Activated naive CD4-positive, alpha-beta T cell treated with anti-CD3 and anti-CD28 coated beads, Interleukin-2, amount 50 U/mL, for 24 hours (primary cell): Measurements from ENCODE around the gene NOX5.

Experiments
- H3K27ac Mint-ChIP-seq: one replicate; pipeline ENCODE4 v1.8.0; 2021; ENCODE audit warnings: mild to moderate bottlenecking, mixed read lengths
- H3K27me3 Mint-ChIP-seq: one replicate; pipeline ENCODE4 v1.8.0; 2021; ENCODE audit warnings: mixed read lengths
- H3K36me3 Mint-ChIP-seq: one replicate; pipeline ENCODE4 v1.8.0; 2021; ENCODE audit warnings: mixed read lengths
- H3K4me1 Mint-ChIP-seq: one replicate; pipeline ENCODE4 v1.8.0; 2021; ENCODE audit warnings: mixed read lengths
- H3K4me3 Mint-ChIP-seq: one replicate; pipeline ENCODE4 v1.8.0; 2021; ENCODE audit warnings: mild to moderate bottlenecking, mixed read lengths
- H3K9me3 Mint-ChIP-seq: one replicate; pipeline ENCODE4 v1.8.0; 2021; ENCODE audit warnings: mixed read lengths

Gene NOX5

GRCh38 chr15:69087366-69087976 lies 73.0 kb downstream of the NOX5 start:
- H3K9me3 Mint-ChIP-seq = no peaks in the 10 kb centered on the region
- no peak overlapping the region for H3K27ac Mint-ChIP-seq
- no peaks in the 10 kb centered on the region for H3K36me3 Mint-ChIP-seq
- H3K4me1 Mint-ChIP-seq = no peaks in the 10 kb centered on the region
- no peak overlapping the region for H3K4me3 Mint-ChIP-seq
- peaks cover 11% of the 10 kb centered on the region for H3K27me3 Mint-ChIP-seq

- H3K27ac Mint-ChIP-seq = no peak overlapping the region
- no peaks in the 10 kb centered on the region for H3K4me1 Mint-ChIP-seq
- peaks cover 11% of the 10 kb centered on the region for H3K27me3 Mint-ChIP-seq
- no peaks in the 10 kb centered on the region for H3K9me3 Mint-ChIP-seq
- H3K4me3 Mint-ChIP-seq = no peak overlapping the region
- H3K36me3 Mint-ChIP-seq = no peaks in the 10 kb centered on the region
These were observed 73.9 kb downstream of the NOX5 start for GRCh38 chr15:69088300-69088965.

- no peak overlapping the region for H3K4me3 Mint-ChIP-seq
- no peaks in the 10 kb centered on the region for H3K9me3 Mint-ChIP-seq
- peaks cover 11% of the 10 kb centered on the region for H3K27me3 Mint-ChIP-seq
- H3K27ac Mint-ChIP-seq = no peak overlapping the region
- no peaks in the 10 kb centered on the region for H3K36me3 Mint-ChIP-seq
- no peaks in the 10 kb centered on the region for H3K4me1 Mint-ChIP-seq
These were observed 74.8 kb downstream of the NOX5 start for GRCh38 chr15:69089258-69089657.

GRCh38 chr15:69090197-69090948 lies 75.9 kb downstream of the NOX5 start:
- Mint-ChIP-seq H3K27me3 (peaks cover 10% of the 10 kb centered on the region), H3K36me3 (no peaks in the 10 kb centered on the region), H3K9me3 (no peaks in the 10 kb centered on the region), H3K4me1 (no peaks in the 10 kb centered on the region), H3K4me3 (no peak overlapping the region), H3K27ac (no peak overlapping the region)

GRCh38 chr15:69091654-69092053 lies 77.2 kb downstream of the NOX5 start:
- no peaks in the 10 kb centered on the region for H3K4me1 Mint-ChIP-seq
- no peaks in the 10 kb centered on the region for H3K9me3 Mint-ChIP-seq
- H3K36me3 Mint-ChIP-seq = no peaks in the 10 kb centered on the region
- H3K27ac Mint-ChIP-seq = peak overlapping the region; percentile 19
- no peak overlapping the region for H3K4me3 Mint-ChIP-seq
- H3K27me3 Mint-ChIP-seq = peaks cover 10% of the 10 kb centered on the region

- H3K27me3 Mint-ChIP-seq = peaks cover 10% of the 10 kb centered on the region
- H3K4me3 Mint-ChIP-seq = no peak overlapping the region
- H3K4me1 Mint-ChIP-seq = no peaks in the 10 kb centered on the region
- H3K9me3 Mint-ChIP-seq = no peaks in the 10 kb centered on the region
- no peaks in the 10 kb centered on the region for H3K36me3 Mint-ChIP-seq
- H3K27ac Mint-ChIP-seq = no peak overlapping the region
These were observed 77.7 kb downstream of the NOX5 start for GRCh38 chr15:69092159-69092558.

GRCh38 chr15:69093127-69093526 lies 78.6 kb downstream of the NOX5 start:
- H3K9me3 Mint-ChIP-seq = no peaks in the 10 kb centered on the region
- no peak overlapping the region for H3K4me3 Mint-ChIP-seq
- no peak overlapping the region for H3K27ac Mint-ChIP-seq
- peaks cover 4% of the 10 kb centered on the region for H3K27me3 Mint-ChIP-seq
- H3K36me3 Mint-ChIP-seq = no peaks in the 10 kb centered on the region
- H3K4me1 Mint-ChIP-seq = no peaks in the 10 kb centered on the region

- no peaks in the 10 kb centered on the region for H3K4me1 Mint-ChIP-seq
- no peak overlapping the region for H3K4me3 Mint-ChIP-seq
- H3K9me3 Mint-ChIP-seq = no peaks in the 10 kb centered on the region
- no peaks in the 10 kb centered on the region for H3K36me3 Mint-ChIP-seq
- H3K27me3 Mint-ChIP-seq = peaks cover 4% of the 10 kb centered on the region
- no peak overlapping the region for H3K27ac Mint-ChIP-seq
These were observed 79.1 kb downstream of the NOX5 start for GRCh38 chr15:69093614-69094013.

GRCh38 chr15:69094124-69094921 lies 79.8 kb downstream of the NOX5 start:
- Mint-ChIP-seq H3K27ac (no peak overlapping the region), H3K9me3 (no peaks in the 10 kb centered on the region)

GRCh38 chr15:69095274-69095673 lies 80.8 kb downstream of the NOX5 start:
- no peak overlapping the region for H3K27ac Mint-ChIP-seq
- H3K36me3 Mint-ChIP-seq = no peaks in the 10 kb centered on the region
- H3K4me1 Mint-ChIP-seq = no peaks in the 10 kb centered on the region
- no peak overlapping the region for H3K4me3 Mint-ChIP-seq
- no peaks in the 10 kb centered on the region for H3K9me3 Mint-ChIP-seq
- no peaks in the 10 kb centered on the region for H3K27me3 Mint-ChIP-seq

More at GRCh38 chr15:69094124-69094921, 79.8 kb downstream of the NOX5 start:
- H3K27me3 Mint-ChIP-seq = no peaks in the 10 kb centered on the region
- no peaks in the 10 kb centered on the region for H3K36me3 Mint-ChIP-seq
- no peaks in the 10 kb centered on the region for H3K4me1 Mint-ChIP-seq
- no peak overlapping the region for H3K4me3 Mint-ChIP-seq

GRCh38 chr15:69096196-69096595 lies 81.7 kb downstream of the NOX5 start:
- H3K27ac Mint-ChIP-seq = no peak overlapping the region
- no peaks in the 10 kb centered on the region for H3K4me1 Mint-ChIP-seq
- no peak overlapping the region for H3K4me3 Mint-ChIP-seq
- no peaks in the 10 kb centered on the region for H3K27me3 Mint-ChIP-seq
- H3K9me3 Mint-ChIP-seq = no peaks in the 10 kb centered on the region
- H3K36me3 Mint-ChIP-seq = no peaks in the 10 kb centered on the region

- Mint-ChIP-seq H3K36me3 (no peaks in the 10 kb centered on the region), H3K4me1 (no peaks in the 10 kb centered on the region), H3K27ac (peak overlapping the region; percentile 83), H3K4me3 (no peak overlapping the region), H3K27me3 (no peaks in the 10 kb centered on the region), H3K9me3 (no peaks in the 10 kb centered on the region)
These were observed 82.1 kb downstream of the NOX5 start for GRCh38 chr15:69096626-69097025.

GRCh38 chr15:69098771-69099170 lies 84.3 kb downstream of the NOX5 start:
- H3K4me3 Mint-ChIP-seq = no peak overlapping the region
- no peaks in the 10 kb centered on the region for H3K9me3 Mint-ChIP-seq
- no peaks in the 10 kb centered on the region for H3K4me1 Mint-ChIP-seq
- H3K27me3 Mint-ChIP-seq = no peaks in the 10 kb centered on the region
- no peaks in the 10 kb centered on the region for H3K36me3 Mint-ChIP-seq
- no peak overlapping the region for H3K27ac Mint-ChIP-seq

GRCh38 chr15:69099941-69100340 lies 85.4 kb downstream of the NOX5 start:
- H3K27ac Mint-ChIP-seq = no peak overlapping the region
- H3K27me3 Mint-ChIP-seq = no peaks in the 10 kb centered on the region
- no peaks in the 10 kb centered on the region for H3K4me1 Mint-ChIP-seq
- no peaks in the 10 kb centered on the region for H3K9me3 Mint-ChIP-seq
- no peak overlapping the region for H3K4me3 Mint-ChIP-seq
- H3K36me3 Mint-ChIP-seq = no peaks in the 10 kb centered on the region

GRCh38 chr15:69100821-69101220 lies 86.3 kb downstream of the NOX5 start:
- no peak overlapping the region for H3K4me3 Mint-ChIP-seq
- no peaks in the 10 kb centered on the region for H3K27me3 Mint-ChIP-seq
- H3K4me1 Mint-ChIP-seq = no peaks in the 10 kb centered on the region
- H3K36me3 Mint-ChIP-seq = no peaks in the 10 kb centered on the region
- no peak overlapping the region for H3K27ac Mint-ChIP-seq
- no peaks in the 10 kb centered on the region for H3K9me3 Mint-ChIP-seq
